ENCODE data around the gene XYLT2.

XYLT2 gene

DNA sequence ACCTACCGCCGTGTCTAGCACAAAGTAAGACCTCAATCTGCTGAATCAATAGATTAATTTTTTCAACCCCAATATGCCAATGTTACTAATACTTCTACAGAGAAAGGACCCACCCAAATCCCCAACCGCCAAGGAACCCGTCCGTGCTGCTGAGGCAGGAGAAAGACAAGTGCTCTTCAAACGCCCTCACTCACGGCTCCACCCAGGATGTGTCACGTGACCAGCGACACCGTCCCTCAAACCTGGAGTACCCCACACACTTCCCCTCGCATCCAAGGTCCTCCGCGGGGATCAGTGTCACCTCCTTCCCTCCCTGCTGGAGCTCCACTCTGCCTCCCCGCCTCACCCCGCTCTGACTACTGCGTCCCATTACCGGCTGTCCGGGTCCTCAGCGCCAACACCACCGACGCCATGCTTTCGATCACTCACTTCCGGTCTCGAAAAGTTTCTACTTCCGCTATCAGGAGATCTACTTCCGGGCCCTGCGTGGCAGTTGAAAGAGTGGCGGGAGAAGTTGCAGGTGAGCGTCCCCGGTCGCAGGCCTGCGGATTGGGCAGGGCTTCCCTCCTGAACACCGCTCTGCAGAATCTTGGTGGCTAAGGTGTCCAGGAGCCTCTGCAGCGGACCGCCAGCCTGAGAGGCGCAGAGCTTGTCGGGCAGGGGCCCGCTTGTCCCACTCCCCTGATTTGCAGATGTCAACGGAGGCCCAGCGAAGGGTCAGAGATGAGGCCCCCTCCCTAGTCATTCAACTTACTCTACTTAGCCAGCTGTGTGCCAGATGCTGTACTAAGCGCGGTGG lies 27.0 kb downstream of the XYLT2 start, which contains the start of the genes EME1 and MRPL27:
EME1 (plus strand) TSS at position 472 of the 799 bp plus-strand sequence. CDS start 1,980 bp downstream, outside the sequence.
MRPL27 (minus strand) TSS at position 427 of the 799 bp plus-strand sequence; CDS start at position 413, 14 bp downstream.
- peak; percentile 92 for DNase-seq (ENCODE audit: low read depth)
- TF ChIP-seq, protein P1, sequence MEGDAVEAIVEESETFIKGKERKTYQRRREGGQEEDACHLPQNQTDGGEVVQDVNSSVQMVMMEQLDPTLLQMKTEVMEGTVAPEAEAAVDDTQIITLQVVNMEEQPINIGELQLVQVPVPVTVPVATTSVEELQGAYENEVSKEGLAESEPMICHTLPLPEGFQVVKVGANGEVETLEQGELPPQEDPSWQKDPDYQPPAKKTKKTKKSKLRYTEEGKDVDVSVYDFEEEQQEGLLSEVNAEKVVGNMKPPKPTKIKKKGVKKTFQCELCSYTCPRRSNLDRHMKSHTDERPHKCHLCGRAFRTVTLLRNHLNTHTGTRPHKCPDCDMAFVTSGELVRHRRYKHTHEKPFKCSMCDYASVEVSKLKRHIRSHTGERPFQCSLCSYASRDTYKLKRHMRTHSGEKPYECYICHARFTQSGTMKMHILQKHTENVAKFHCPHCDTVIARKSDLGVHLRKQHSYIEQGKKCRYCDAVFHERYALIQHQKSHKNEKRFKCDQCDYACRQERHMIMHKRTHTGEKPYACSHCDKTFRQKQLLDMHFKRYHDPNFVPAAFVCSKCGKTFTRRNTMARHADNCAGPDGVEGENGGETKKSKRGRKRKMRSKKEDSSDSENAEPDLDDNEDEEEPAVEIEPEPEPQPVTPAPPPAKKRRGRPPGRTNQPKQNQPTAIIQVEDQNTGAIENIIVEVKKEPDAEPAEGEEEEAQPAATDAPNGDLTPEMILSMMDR (IDR thresholded peaks at IDR 0.05; ENCODE audit: insufficient read depth, low read depth, low read length, missing control alignments) = no peak
- peak within 1 kb of the TSS; percentile 69 for H3K4me3 ChIP-seq (ENCODE audit: low read depth, low read length)

DNA sequence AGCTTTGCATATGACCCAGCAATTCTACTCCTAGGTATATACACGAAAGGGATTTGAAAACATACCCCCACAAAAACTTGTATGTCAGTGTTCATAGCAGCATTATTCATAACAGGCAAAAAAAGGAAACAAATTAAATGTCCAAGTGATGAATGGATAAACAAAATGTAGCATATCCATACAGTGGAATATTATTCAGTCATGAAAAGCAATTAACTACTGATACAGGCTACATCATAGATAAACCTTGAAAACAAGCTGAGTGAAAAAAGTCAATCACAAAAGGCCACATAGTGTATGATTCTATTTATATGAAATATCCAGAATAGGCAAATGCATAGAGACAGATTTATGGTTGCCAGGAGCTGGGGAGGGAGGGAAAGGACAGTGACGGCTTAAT lies 27.8 kb downstream of the XYLT2 start:
- peak overlapping the region; percentile 69 for H3K4me3 ChIP-seq (ENCODE audit: low read depth, low read length)
- TF ChIP-seq, protein P1 (IDR thresholded peaks at IDR 0.05; ENCODE audit: insufficient read depth, low read depth, low read length, missing control alignments) = no peak
- DNase-seq (ENCODE audit: low read depth) = no peak

DNA sequence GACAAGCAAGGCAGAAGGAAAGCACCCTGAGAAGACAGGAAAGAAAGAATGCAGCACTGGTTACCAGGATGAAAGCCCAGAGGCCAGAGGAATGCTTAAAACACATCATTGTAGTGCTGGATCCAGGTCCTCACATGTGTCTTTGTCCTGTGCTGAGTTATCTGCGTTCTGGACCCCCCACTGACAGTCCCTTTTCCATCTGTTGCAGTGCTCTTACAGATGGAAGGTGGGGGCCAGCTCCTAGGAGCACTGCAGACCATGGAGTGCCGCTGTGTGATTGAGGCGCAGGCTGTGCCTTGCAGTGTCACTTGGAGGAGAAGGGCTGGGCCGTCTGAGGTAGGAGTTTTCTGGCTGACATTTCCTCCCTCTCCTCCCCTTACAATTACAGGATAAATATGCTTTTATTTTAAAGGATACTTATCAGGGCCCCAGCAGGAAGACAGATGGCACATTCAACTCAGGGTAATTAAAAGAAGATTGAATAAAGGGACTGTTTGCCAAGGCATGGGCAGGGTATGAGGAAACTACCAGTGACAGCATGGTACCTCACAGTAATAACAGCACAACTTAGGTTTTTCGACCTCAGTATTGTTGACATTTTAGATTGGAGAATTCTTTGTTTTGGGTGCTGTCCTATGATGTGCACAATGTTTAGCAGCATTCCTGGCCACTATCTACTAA lies 30.1 kb downstream of the XYLT2 start:
- TF ChIP-seq, protein P1 (IDR thresholded peaks at IDR 0.05; ENCODE audit: insufficient read depth, low read depth, low read length, missing control alignments) = no peak
- H3K4me3 ChIP-seq (ENCODE audit: low read depth, low read length) = no peak overlapping the region
- no peak for DNase-seq (ENCODE audit: low read depth)

DNA sequence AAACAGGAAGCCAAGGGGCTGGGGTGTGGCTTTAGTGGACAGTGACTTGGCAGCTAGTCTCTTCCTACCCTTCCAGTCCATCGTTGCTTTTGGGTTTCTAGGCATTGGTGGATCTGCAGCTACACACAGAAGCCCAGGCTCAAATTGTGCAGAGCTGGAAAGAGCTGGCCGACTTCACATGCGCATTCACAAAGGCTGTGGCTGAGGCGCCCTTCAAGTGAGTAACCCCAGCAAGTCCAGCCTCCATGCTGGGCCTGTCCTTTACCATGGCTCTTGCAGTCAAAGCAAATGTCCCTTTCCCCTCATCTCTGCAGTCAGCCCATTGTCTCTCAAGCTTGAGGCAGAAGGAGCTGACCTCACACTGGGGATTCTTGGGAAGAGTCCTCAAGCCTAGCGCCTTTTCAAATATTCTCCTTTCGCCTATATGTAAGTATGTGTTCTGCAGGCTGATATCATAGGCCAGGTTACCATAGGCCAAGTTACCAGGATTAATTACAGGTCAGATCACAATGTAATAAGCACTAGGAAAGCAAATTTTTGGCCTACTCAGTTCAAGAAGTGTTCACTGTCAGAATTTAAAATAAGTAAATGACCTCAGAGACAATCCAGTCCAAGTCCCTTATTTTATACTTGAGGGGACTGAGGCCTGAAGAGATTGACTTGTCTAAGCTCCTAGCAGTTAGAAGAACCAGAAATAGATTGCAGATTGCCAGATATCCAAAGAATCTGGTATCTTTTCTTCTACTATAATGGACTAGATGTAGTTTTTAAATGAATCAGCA lies 33.6 kb downstream of the XYLT2 start:
- TF ChIP-seq, protein P1 (IDR thresholded peaks at IDR 0.05; ENCODE audit: insufficient read depth, low read depth, low read length, missing control alignments) = no peak
- no peak overlapping the region for H3K4me3 ChIP-seq (ENCODE audit: low read depth, low read length)
- DNase-seq (ENCODE audit: low read depth) = no peak

DNA sequence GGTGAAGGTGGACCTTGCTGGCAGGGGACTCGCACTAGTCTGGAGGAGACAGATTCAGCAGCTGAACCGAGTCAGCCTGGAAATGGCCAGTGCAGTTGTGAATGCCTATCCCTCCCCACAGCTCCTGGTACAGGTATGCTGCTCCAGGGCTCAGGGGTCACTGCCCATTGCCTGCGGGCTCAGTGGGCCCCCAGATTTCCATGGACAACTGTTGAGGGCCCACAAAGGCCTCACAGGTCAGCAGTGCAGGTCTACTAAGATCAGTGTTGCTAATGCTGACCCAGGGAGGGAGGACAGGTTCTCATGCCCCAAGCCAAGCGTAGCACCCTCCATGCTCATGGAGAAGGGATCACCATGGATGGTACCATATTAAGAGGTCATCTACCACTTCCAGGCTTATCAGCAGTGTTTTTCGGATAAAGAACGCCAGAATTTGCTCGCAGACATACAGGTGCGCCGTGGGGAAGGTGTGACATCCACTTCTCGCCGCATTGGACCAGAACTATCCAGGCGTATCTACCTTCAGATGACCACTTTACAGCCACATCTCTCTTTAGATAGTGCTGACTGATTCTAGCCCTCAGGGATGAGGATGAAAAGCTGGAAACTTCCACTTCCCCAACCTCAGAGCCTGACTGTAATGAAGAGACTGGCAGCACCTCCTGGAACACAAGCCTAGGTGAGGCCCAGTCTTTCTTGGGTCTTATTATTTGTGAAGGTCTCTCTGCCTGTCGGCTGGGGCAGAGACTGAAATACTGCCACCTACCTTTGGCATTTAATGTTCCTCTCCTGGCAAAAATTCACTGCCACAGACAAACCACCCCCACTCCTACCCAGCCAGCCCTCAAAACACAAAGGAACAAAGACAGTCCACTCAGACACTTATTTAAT lies 34.7 kb downstream of the XYLT2 start:
- DNase-seq (ENCODE audit: low read depth) = no peak
- no peak overlapping the region for H3K4me3 ChIP-seq (ENCODE audit: low read depth, low read length)
- TF ChIP-seq, protein P1 (IDR thresholded peaks at IDR 0.05; ENCODE audit: insufficient read depth, low read depth, low read length, missing control alignments) = no peak

Measured in GM12865 (cell line).